22Rv1 (cell line): Measurements from ENCODE around the gene ATP10A.

Source experiments
- ZFX ChIP-seq: fragments of 450-650 bp; IDR thresholded peaks from 2 replicates; pipeline ENCODE4 v1.6.1; 2017; ENCODE audit warnings: antibody characterized with exemption, borderline replicate concordance
- TF ChIP-seq, protein P1 (sequence below): fragments of 450-650 bp; IDR thresholded peaks from 2 replicates; pipeline ENCODE4 v1.5.1; 2017; ENCODE audit warnings: mild to moderate bottlenecking

- TF ChIP-seq, protein P1, sequence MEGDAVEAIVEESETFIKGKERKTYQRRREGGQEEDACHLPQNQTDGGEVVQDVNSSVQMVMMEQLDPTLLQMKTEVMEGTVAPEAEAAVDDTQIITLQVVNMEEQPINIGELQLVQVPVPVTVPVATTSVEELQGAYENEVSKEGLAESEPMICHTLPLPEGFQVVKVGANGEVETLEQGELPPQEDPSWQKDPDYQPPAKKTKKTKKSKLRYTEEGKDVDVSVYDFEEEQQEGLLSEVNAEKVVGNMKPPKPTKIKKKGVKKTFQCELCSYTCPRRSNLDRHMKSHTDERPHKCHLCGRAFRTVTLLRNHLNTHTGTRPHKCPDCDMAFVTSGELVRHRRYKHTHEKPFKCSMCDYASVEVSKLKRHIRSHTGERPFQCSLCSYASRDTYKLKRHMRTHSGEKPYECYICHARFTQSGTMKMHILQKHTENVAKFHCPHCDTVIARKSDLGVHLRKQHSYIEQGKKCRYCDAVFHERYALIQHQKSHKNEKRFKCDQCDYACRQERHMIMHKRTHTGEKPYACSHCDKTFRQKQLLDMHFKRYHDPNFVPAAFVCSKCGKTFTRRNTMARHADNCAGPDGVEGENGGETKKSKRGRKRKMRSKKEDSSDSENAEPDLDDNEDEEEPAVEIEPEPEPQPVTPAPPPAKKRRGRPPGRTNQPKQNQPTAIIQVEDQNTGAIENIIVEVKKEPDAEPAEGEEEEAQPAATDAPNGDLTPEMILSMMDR: no peak
- TF ChIP-seq ZFX: no peak
Observed at GRCh38 chr15:25673972-25674371, 189.2 kb downstream of the ATP10A start.
